ENCODE results near the gene LSM14B.
"Not testable (repeated sequence)": the region's sequence is repeated elsewhere in the genome, so short reads cannot be mapped to it uniquely, and the experiment has no call there.

GRCh38 chr20:62084224-62084623 is 38.1 kb upstream of the LSM14B start:
- TF ChIP-seq CTCF, POLR2A (IDR thresholded peaks at IDR 0.05): not testable (repeated sequence)

All from uterus (tissue), 2 donors.